CD4-positive, alpha-beta T cell treated with Interleukin-10 for 1 hour (primary cell): Measurements from ENCODE around the gene MROH7.
A peak's percentile ranks its signal among the peaks of the same experiment; 100 is the strongest.

Source experiments
- DNase-seq: peaks from one replicate; pipeline ENCODE4 v3.0.0-alpha.2; 2020

MROH7 gene

DNA sequence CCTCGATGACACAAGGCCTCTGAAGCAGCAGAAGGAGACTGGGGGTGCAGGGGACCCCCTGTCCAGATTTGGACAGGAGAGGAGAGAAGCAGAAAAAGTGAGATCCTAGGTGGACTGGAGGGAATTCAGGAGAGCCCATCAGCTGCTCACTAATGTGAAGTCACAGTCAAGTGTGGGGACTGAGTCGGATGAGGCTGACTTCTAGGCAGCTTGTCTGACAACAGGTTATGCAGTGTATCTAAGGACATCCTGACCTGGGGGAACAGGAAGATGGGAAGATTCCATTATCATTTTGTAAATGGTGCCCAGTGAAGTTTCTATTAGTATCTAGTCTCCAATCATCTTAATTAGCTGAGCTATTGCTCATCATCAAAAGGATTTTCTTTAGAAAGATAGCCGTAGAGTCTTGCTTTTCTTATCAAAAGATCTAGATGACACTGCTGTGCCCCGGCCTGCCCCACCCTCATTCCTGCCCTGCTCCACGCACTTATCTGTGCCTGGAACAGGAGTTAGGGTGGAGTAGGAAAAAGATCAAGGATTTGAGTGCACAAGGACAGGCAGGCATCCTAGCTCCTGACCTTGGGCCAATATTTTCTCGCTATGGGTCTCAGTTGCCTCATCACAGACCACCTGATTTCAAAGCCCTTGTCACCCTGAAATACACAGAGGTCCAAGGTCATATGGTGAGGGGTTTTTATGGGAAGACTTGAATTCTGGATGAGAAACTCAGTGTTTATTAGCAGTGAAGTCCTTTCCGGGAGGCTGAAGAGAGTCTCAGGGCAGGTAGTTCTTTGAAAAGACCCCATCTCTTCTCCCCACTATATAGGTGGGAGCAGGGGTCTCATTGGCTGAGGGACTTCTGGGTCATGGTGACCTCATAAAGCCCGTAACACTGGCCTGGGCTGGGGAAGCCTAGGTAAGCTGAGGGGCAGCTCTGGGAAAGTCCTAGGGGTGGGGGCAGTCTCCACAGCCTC, at the start of gene MROH7:
MROH7 (plus strand) TSS at position 924 of the 974 bp plus-strand sequence. CDS start 11,141 bp downstream, outside the sequence.
- DNase-seq = no peak

DNA sequence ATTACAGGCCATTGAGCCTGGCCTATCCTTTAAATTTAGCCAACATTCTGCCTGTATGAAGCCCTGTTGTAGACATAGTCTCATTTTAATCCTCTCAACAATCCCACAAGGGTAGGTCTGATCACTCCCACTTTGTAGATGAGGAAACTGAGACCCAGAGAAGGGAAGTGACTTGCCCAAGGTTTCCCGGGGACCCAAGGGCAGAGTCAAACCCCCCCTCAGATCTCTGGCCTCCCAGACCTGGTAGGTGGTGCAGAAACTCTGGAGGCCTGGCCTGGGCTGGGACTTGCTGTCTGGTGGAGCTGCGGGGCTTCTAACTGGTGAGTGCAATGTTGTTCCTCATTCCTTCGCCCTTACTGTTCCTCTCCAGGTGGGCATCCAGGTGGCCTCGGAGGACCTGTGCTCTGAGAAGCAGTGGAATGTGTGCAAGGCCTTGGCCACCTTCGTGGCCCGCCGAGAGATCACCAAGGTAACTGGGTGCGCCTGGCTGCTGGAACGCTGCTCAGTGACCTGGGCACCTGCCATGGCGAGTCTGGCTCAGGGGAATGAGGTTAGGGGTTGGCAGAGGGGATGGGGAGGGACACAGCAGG, 47.9 kb upstream of the MROH7 start:
- DNase-seq = no peak

DNA sequence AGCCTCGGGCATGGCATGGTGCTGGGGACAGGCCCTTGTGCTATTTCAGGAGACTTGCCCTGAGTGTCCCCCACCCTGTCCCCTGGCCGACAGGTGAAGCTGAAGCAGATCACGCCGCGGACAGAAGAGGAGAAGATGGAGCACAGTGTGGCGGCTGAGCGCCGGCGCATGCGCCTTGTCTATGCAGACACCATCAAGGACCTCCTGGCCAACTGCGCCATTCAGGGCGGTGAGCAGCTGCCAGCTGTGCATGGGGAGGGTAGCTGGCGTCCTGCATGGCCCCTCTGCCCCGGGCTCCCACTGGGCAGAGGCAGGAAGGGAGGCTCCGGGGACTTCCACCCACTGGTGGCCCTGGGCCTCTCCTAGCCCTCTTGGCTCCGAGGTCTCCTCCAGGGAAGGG, 47.1 kb upstream of the MROH7 start:
- DNase-seq = no peak

DNA sequence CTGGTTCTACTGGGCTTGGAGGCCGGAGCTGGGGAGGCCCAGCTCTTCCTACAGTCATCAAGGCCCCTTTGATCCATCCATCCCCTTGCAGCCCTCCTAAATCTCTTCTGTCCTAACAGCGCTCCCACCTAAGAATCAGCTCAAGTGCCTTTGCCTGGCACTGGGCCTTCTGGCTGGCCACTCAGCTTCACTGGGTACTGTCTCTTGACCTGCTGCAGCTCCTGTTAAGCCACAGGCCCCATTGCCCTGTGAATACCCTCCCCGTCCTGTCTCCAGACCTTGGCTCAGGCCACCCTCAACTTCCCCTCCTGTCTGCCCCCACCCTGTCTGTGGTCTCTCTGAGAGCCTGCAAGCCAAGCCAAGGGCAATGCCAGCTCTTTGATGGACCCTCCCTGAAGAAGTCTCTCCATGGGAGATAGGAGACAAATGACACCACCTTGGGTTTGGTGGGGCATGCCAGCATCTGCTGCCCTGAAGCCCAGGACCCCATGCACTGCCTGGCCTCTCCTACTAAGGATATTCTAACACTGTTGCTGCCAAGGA, 45.6 kb upstream of the MROH7 start:
- DNase-seq = no peak

DNA sequence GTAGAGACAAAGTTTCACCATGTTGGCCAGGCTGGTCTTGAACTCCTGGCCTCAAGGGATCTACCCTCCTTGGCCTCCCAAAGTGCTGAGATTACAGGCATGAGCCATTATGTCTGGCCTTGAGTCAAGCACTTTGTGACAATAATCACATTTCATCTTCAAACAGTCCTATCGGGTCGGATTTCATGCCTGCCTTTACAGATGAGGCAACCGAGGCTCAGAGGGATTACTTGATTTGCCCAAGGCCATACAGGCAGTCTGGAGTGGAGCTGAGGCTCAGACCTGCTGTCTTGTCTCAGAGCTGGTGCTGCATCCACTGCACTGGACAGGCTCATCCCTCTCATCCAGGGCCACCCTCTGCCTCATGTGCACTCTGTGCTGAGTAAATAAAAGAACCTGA, 44.8 kb upstream of the MROH7 start:
- no peak for DNase-seq

DNA sequence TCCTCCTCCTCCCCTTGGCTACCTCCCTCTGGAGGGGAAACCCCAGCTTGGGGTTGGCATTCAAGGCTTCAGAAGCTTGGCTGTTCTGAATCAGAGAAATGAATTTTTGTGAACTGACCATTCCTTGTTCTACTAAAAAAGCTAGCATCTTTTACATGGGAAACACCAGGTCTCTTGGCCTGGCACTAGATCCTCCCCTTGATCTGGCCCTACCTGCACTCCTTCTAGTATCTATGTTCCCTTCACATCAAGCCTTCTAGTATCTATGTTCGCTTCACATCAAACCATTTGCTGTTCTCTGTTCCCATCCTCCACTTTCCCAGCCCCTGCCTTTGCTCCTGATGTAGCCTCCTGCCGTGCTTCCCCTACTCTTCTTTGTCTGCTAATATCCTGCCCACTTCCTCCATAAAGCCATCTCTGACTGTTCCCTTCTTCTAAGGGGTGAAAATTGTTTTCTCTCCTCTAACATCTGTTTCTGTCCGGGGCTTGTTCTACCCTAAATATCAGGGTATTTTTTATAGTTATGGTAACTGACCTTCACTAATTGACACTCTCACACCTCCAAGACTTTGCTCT, 44.0 kb upstream of the MROH7 start:
- DNase-seq = no peak

DNA sequence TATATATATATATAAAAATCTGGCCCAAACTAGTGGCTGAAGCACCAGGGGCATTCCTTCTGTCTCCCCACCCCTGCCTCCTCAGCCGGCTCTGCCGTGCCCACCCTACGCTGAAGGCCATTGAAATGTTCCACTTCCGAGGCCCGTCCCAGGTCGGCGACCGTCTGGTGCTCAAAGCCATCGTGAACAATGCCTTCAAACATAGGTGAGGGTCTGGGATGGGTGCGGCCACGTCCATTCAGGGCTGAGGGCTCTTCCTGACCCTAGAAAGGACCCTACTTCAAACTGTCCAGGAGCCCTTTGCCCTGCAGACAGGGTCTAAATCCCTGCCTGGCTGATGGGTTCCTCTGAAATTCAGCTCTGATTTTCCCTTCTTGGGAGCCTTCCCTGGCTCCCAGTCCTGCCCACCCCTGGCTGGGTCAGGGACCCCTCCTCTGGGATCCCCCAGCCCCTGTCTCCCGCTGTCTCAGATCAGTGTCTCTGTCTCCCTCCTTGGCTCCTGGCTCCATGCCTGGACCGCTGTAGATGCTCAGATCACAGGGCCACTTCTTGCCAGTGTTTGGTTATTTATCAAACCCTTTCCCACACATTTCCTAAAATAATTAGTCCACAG, 42.3 kb upstream of the MROH7 start:
- DNase-seq = no peak

DNA sequence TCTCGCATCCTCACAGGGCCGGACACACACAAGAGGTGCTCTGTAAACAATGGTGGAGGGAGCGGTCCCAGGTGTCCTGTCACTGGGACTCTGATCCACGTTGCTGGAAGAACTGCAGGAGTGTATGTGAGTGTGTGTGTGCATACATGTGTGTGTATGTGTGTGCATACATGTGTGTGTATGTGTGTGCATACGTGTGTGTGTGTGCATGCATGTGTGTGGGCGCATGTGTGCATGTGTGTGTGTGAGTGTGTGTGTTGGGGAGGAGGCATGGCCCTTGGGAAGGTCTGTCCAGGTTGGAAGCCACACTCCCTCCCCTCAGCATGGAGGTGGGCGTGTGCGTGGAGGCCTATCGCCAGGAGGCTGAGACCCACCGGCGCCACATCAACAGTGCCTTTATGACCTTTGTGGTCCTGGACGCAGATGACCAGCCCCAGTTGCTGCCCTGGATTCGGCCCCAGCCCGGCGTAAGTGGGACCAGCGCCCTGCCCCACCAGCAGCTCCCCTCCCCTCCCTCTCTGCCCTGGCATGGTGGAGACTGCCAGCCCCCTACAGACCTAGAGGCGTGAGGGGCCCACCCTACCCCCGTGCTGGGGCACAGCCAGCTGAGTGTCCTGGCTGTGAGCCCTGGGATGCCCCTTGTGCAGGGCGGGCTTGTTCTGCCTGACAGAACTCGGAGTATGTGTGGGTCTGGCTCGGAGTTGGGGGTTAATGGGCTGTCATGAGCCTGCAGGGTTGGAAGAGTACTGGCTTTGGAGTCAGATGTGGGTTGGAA, 40.5 kb upstream of the MROH7 start:
- DNase-seq = no peak

DNA sequence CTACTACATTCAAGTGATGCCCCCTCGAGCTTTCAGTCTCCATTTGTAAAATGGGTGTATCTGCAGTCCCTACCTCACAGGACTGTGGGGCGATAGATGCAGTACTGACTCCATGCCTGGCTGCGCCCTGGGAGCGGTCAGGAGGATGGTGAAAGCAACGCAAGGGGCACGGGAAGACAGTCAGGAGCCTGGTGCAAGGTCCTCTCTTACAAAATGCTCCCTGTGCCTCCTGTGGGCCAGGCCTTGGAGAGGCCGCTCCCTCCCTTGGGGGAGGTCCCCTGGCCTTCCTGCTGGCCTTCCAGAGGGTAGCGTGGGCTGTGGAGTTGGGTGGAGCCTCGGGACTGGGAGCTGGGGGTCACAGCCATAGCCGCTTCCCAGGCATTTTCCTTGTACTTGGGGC, 39.9 kb upstream of the MROH7 start:
- DNase-seq = no peak

DNA sequence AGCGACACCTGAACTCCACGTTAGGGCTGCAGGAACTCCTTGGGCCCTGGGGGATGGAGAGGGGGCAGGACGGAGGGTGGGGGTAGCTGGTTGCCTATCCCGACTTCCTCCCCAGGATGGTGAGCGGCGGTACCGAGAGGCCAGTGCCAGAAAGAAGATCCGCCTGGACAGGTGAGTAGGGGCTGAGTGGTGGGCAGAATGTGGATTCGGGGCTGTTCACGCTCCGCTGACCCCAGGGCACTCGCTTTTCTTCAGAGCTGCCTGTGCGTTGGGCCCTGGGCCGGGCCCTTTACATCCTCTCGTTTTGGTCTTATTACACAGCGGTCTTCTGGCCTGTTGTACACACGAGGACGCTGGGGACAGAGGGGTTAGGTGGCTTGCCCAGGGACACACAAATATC, 39.0 kb upstream of the MROH7 start:
- no peak for DNase-seq

DNA sequence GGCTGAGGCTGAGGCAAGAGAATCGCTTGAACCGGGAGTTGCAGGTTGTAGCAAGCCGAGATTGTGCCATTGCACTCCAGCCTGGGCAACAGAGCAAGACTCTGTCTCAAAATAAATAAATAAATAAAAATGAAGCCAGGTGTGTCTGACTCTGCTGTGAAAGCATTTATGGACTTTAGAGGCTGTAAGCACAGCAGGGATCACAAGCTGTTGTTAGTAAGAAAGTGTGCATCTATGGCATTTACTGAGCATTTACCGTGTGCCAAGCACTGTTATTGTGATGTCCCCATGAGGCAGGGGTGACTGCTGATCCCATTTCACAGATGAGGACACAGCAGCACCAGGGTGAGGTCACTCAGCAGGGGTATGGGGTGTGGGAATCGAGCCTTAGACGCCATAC, 38.3 kb upstream of the MROH7 start:
- no peak for DNase-seq

DNA sequence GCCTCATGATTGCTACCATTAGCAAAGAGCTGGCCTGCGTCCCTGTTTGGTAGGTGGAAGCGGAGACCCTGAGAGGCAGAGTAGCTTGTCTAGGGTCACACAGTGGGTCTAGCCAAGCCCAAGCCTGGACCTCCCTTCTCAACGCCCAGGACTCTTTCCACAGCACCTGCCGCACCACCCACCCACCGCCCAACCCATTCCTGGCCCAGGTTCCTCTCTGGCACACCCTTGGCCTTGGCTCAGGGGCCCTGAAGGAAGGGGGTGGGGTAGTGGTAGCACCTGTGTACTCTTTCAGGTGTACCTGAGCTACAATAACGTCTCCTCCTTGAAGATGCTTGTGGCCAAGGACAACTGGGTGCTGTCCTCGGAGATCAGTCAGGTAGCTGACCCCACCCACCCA, 37.5 kb upstream of the MROH7 start:
- DNase-seq = no peak

DNA sequence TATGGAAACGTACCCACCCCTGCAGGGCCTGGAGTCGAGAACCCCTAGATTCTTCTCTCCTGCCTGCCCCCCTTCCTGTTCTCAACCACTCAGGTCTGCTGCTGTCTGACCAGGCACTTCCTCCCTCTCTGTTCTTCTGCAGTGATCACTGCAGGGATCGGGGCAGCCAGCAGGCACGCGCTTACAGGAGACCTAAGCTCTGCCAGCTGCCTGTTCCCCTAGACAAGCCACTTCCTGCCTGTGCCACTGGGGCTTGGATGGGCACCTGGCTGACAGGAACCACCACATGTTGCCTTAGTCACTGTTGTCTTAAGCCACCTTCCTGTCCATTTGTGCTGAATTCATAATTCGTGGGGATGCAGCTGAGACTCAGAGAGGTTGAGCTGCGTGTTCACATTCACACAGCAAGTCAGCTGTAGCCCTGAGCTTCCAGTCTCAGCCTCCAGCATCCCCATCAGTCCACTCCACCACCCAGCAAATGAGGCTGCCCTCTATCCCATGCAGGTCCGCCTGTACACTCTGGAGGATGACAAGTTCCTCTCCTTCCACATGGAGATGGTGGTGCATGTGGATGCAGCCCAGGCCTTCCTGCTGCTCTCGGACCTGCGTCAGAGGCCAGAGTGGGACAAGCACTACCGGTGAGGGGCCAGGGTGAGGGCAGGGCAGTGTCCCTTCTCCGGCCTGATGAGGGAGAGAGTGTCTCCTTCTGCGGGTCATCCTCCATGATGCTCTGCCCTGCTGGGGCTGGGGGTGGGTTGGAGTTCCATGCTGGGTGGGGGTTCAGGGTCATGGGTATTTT, 36.8 kb upstream of the MROH7 start:
- DNase-seq = peak; percentile 16

DNA sequence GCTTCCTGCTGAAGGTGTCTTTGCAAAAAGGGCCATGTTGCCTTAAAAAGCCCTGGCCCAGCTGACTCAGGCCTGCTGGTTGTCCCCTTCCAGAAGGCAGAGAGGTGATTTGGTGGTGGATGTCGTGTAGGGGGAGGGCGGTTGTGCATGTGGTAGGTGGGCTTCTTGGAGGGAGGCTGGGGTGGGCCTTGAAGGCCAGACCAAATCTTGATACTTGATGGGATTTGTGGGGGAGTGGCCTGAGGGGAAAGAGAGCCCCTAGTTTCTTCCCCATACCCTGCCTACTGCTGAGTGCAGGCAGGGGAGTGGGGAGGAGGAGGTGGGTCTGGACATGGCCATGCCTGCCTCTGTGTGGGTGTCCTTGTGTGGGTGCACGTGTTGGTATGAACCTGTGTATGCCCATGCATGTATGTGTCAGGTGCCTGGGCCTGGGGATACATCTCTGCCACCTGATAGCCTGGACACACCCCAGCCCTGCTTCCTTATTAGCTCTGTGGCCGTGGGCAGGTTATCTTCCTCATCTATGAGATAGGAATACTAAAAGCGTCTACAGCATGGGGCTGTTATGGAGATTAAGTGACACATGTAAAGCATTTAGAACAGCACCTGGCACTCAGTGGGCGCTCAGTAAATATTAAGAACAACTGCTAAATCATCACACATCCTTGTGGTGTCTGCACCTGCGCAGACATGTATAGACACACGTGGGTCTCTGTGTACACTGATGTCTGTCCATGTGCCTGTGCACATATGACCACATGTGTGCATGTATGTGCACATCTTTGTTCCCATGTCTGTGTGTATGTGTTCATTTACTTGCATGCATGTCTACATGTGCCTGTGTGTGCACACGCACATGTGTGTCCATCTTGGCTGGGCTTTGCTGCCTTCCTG, 35.2 kb upstream of the MROH7 start:
- no peak for DNase-seq

DNA sequence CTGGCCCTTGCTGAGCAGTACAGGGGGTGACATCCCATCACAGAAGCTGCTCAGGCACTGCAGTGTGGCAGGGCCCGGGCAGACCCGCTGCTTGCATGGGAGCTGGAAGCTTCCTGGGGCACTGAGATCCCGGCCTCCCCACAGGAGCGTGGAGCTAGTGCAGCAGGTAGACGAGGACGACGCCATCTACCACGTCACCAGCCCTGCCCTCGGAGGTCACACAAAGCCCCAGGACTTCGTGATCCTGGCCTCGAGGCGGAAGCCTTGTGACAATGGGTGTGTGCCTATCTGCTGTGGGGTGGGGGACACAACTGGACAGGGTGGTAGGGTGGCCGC, 34.6 kb upstream of the MROH7 start:
- no peak for DNase-seq

DNA sequence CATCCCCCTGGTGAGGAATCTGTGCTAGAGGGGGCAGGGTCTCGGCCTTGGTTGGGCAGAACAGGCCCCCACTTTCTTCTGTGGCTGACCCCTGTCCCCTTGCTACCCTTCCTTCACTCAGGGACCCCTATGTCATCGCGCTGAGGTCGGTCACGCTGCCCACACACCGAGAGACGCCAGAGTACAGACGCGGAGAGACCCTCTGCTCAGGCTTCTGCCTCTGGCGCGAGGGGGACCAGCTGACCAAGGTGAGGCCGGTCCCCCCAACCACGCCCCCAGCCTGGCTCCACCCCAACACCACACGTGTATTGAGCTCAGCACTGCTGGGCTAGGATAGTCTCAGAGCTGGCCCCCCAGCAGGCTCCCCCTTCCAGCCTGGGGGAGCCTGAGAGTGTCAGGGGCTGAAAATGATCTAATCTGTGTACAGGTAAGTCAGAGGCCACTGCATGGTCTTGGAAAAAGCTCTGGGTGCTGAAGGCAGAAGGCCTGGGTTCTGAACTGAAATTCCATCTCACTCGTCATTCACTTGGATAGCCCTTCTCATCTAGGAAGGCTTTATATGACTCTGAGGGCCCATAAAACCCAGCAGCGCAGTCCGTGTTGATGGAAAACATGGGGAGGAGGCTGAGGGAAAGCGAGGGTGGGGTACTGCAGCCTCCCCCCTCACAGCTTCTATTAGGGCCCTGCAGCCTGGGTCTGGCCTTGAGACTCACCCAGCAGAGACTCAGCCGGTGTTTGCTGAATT, 33.6 kb upstream of the MROH7 start:
- no peak for DNase-seq

DNA sequence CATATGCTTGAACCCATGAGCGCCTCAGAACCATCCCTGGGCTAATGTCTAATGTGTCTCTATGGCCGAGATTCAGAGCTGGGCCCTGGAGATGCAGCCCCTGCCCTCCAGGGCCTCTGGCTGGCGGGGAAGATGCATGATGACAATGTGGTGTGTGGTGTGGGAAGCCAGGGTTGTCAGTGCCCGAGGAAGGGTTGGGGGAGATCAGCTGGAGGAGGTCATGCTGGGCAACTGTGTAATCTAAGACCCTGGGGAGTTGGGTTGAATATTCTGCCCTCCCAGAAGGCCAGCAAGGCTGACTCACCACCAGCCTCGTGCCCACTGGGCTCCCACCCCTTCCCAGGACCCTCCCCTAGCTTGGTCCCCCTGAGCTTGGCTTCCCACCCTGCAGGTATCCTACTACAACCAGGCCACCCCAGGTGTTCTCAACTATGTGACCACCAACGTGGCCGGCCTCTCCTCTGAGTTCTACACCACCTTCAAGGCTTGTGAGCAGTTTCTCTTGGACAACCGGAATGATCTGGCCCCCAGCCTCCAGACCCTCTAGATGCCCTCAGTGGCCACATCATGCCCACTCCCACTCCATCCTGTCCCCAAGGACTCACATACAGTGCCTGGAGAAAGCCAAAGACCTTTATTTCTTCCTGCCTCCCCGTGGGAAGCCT, 32.9 kb upstream of the MROH7 start:
- no peak for DNase-seq

DNA sequence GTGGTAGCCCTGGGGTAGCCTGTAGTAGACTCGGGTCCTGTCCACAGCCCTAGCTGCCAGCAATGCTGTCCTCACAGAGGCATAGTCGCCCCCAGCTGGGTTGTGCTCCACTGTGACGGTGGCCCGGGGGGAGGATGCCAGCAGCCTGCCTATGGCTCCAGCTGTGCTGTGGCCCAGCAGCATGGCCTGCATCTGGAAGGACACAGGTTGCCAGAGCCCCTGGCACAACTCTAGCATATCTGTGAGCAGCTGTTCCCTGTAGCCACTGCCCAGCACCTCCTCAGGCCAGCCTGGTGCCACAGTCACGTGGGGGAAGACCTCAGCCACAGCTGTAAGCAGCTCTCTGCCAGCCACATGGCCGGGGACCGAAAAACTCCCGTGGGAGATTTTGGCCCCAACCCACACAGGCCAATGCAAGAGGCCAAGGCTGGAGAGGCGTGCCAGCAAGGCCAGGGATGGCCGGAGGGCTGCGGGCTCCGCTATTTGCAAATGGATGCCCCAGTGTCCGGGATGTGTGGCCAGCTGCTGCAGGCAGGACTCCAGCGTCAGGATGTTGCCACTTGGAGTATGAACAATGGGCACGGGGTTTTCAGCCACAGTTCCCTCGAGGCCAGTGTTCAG, 32.2 kb upstream of the MROH7 start:
- no peak for DNase-seq

DNA sequence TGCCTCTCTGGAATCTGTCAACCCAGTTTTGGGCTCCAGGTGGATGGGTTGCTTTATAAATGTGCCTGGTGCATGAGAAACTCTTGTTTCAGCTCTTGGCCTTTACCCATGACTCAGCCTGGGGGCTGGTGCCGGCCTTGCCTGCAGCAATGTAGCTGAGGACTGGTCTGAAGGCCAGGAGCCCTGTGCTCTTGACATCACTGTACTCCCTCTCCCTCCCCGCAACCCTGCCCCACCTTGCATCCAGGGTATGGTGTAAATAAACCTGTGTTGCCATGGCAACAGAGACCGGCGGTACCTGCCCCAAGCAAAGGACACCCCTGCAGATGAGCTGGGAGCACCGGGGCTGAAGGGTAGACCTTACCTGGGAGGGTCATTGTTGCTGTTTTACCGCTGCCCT, 31.5 kb upstream of the MROH7 start:
- no peak for DNase-seq
